HFFc6 (cell line): ENCODE measurements around the gene SBF2. TPM values are rescaled to one million over a fixed set of nuclear protein-coding genes. Genes with fewer than 3 reads are reported as not detected.

ENCODE experiments used
- DNase-seq: peaks from one replicate; pipeline ENCODE4 v3.0.0-alpha.2; 2018
- H3K27ac Mint-ChIP-seq: 2 replicates; pipeline ENCODE4 v1.8.0; 2020; ENCODE audit warnings: mild to moderate bottlenecking, mixed read lengths
- H3K27me3 Mint-ChIP-seq: 2 replicates; pipeline ENCODE4 v1.8.0; 2021; ENCODE audit warnings: mild to moderate bottlenecking, moderate library complexity, mixed read lengths; ENCODE audit not compliant: insufficient read depth
- H3K36me3 Mint-ChIP-seq: 2 replicates; pipeline ENCODE4 v1.8.0; 2021; ENCODE audit warnings: low read depth, mixed read lengths
- H3K4me1 Mint-ChIP-seq: 2 replicates; pipeline ENCODE4 v1.8.0; 2020; ENCODE audit warnings: low read depth, mixed read lengths
- H3K4me3 Mint-ChIP-seq: 2 replicates; pipeline ENCODE4 v1.8.0; 2020; ENCODE audit warnings: mild to moderate bottlenecking, moderate library complexity, mixed read lengths
- H3K9me3 Mint-ChIP-seq: 2 replicates; pipeline ENCODE4 v1.8.0; 2020; ENCODE audit warnings: mild to moderate bottlenecking, mixed read lengths
- CTCF ChIP-seq: fragments of 200-600 bp; sonication (generic); IDR thresholded peaks from 2 replicates; pipeline ENCODE4 v1.5.0; 2021; ENCODE audit warnings: antibody characterized with exemption, mild to moderate bottlenecking
- total RNA-seq, 6 experiments: library from RNA; stranded (reverse); fragmentation: NEBNext Ultra II Directional; extraction: Animal tissue kit (Norgen Biotek cat#: 25700); gene quantifications; 2 replicates in 1 of 6; 3 replicates in 5 of 6; pipeline ENCODE4 v1.2.3, GENCODE V29; 2021

The SBF2 gene
- total RNA-seq, 6 experiments from 2014 or later: 25.2 to 36.0 (median 30.7) TPM

- peak; percentile 36 for DNase-seq
- H3K4me1 Mint-ChIP-seq: peaks cover 88% of the 10 kb centered on the region
- TF ChIP-seq CTCF: no peak
- H3K27ac Mint-ChIP-seq: peak overlapping the region; percentile 98
- peaks cover 6% of the 10 kb centered on the region; the same call in 1 of the 2 replicates for H3K27me3 Mint-ChIP-seq
- no peaks in the 10 kb centered on the region for H3K9me3 Mint-ChIP-seq
- H3K4me3 Mint-ChIP-seq: peak overlapping the region; percentile 85
- H3K36me3 Mint-ChIP-seq: peaks cover 20% of the 10 kb centered on the region
Measured at GRCh38 chr11:9758637-9759518, 535.1 kb downstream of the SBF2 start.

- peak overlapping the region; percentile 75 for H3K4me3 Mint-ChIP-seq
- peak; percentile 94 for TF ChIP-seq CTCF
- peaks cover 19% of the 10 kb centered on the region for H3K36me3 Mint-ChIP-seq
- peak; percentile 52 for DNase-seq
- peaks cover 92% of the 10 kb centered on the region for H3K4me1 Mint-ChIP-seq
- H3K9me3 Mint-ChIP-seq: no peaks in the 10 kb centered on the region
- peak overlapping the region; percentile 76 for H3K27ac Mint-ChIP-seq
- H3K27me3 Mint-ChIP-seq: peaks cover 6% of the 10 kb centered on the region
Measured at GRCh38 chr11:9757809-9758636, 536.0 kb downstream of the SBF2 start.

GRCh38 chr11:9756878-9757277 lies 537.1 kb downstream of the SBF2 start:
- Mint-ChIP-seq H3K27me3 (peaks cover 6% of the 10 kb centered on the region), H3K9me3 (no peaks in the 10 kb centered on the region), H3K4me1 (peaks cover 92% of the 10 kb centered on the region), H3K4me3 (no peak overlapping the region), H3K36me3 (peaks cover 8% of the 10 kb centered on the region), H3K27ac (0 out of 2 replicates have a peak overlapping the region, but pooled peaks have one; percentile 24)
- no peak for DNase-seq
- TF ChIP-seq CTCF: no peak

GRCh38 chr11:9756461-9756860 lies 537.6 kb downstream of the SBF2 start:
- no peak for TF ChIP-seq CTCF
- Mint-ChIP-seq H3K27me3 (peaks cover 6% of the 10 kb centered on the region), H3K4me1 (peaks cover 92% of the 10 kb centered on the region), H3K27ac (0 out of 2 replicates have a peak overlapping the region, but pooled peaks have one; percentile 24), H3K36me3 (peaks cover 4% of the 10 kb centered on the region; the same call in 1 of the 2 replicates), H3K4me3 (no peak overlapping the region), H3K9me3 (no peaks in the 10 kb centered on the region)
- no peak for DNase-seq

GRCh38 chr11:9755561-9756185 lies 538.3 kb downstream of the SBF2 start:
- no peak overlapping the region; the same call in 1 of the 2 replicates for H3K4me3 Mint-ChIP-seq
- peaks cover 93% of the 10 kb centered on the region for H3K4me1 Mint-ChIP-seq
- H3K27ac Mint-ChIP-seq: peak overlapping the region; percentile 81
- H3K36me3 Mint-ChIP-seq: peaks cover 6% of the 10 kb centered on the region
- TF ChIP-seq CTCF: no peak
- H3K9me3 Mint-ChIP-seq: no peaks in the 10 kb centered on the region
- peaks cover 6% of the 10 kb centered on the region for H3K27me3 Mint-ChIP-seq
- peak; percentile 45 for DNase-seq
